K562 (cell line): Measurements from ENCODE around the gene DVL2. TPM values are rescaled to one million over a fixed set of nuclear protein-coding genes. Genes with fewer than 3 reads are reported as not detected.

Experiments used
- BACH1 ChIP-seq: fragments of 200-800 bp; sonication (Bioruptor generic); IDR thresholded peaks from 2 replicates; pipeline ENCODE4 v1.6.1; 2016; ENCODE audit warnings: missing genetic modification characterization, missing compliant biosample characterization
- CBFA2T3 ChIP-seq: fragments of 450-650 bp; IDR thresholded peaks from 2 replicates; pipeline ENCODE4 v1.6.1; 2017
- CBX3 ChIP-seq, 2 experiments: IDR thresholded peaks; 1 replicate in 1 of 2; 2 replicates in 1 of 2; pipeline ENCODE4 v1.6.1; 2012; ENCODE audit warnings: inconsistent platforms in 2 of 2, low read length in 2 of 2, borderline replicate concordance in 1 of 2, control low read depth in 1 of 2
- GTF2E2 ChIP-seq: fragments of 200-800 bp; sonication (Bioruptor generic); IDR thresholded peaks from 2 replicates; pipeline ENCODE4 v1.6.1; 2016; ENCODE audit warnings: missing genetic modification characterization, missing compliant biosample characterization
- MEIS2 ChIP-seq: fragments of 450-650 bp; IDR thresholded peaks from 2 replicates; pipeline ENCODE4 v1.6.1; 2014; ENCODE audit warnings: mild to moderate bottlenecking; ENCODE audit not compliant: partially characterized antibody
- PHF8 ChIP-seq: fragments of 200-600 bp; sonication (generic); IDR thresholded peaks from 2 replicates; pipeline ENCODE4 v1.6.1; 2012; ENCODE audit warnings: mixed run types, mild to moderate bottlenecking, inconsistent platforms, low read length, moderate library complexity, borderline replicate concordance
- RB1 ChIP-seq: fragments of 450-650 bp; IDR thresholded peaks from 2 replicates; pipeline ENCODE4 v1.6.1; 2017; ENCODE audit warnings: low read depth, mild to moderate bottlenecking
- RBM15 ChIP-seq: fragments of 200-400 bp; formaldehyde crosslinking; IDR thresholded peaks from 2 replicates; pipeline ENCODE4 v1.6.1; 2018; ENCODE audit warnings: mild to moderate bottlenecking, low read length, moderate library complexity; ENCODE audit not compliant: insufficient read depth
- RNF2 ChIP-seq: sonication (generic); IDR thresholded peaks from 2 replicates; pipeline ENCODE4 v1.6.1; 2016
- ZBTB40 ChIP-seq, 2 experiments: fragments of 450-650 bp in 1 of 2; sonication (generic) in 1 of 2; formaldehyde crosslinking in 1 of 2; IDR thresholded peaks; 2 replicates each; pipeline versions ENCODE4 v1.7.1 to v1.9.0; 2016 to 2022; ENCODE audit warnings: inconsistent platforms in 1 of 2, mild to moderate bottlenecking in 1 of 2, missing genetic modification reagents in 1 of 2
- ZNF212 ChIP-seq: fragments of 450-650 bp; formaldehyde crosslinking; IDR thresholded peaks from 2 replicates; pipeline ENCODE4 v1.4.0; 2020; ENCODE audit warnings: mild to moderate bottlenecking
- polyA plus RNA-seq, 8 experiments: library from polyadenylated mRNA; depleted of rRNA in 4 of 8; stranded (reverse) in 5 of 8; unstranded in 3 of 8; fragments of >200 nt; fragmentation: Nextera tagmentation in 2 of 8; fragmentation: Illumina TruSeq in 1 of 8; extraction: Ambion mirVana in 2 of 8; extraction: Trizol in 1 of 8; gene quantifications; 2 replicates each; pipeline versions ENCODE4 v1.2.1 to v1.2.3, GENCODE V29; 2011 to 2014; ENCODE audit warnings: inconsistent platforms in 1 of 8, missing spikeins in 1 of 8
- total RNA-seq, 7 experiments: library from RNA; depleted of rRNA in 6 of 7; stranded (reverse); fragments of >200 nt in 6 of 7; fragmentation: Illumina TruSeq in 2 of 7; extraction: Trizol in 2 of 7; gene quantifications; 2 replicates each; pipeline versions ENCODE4 v1.2.1 to v1.2.3, GENCODE V29; 2011 to 2021; ENCODE audit warnings: low replicate concordance in 1 of 7
- TF ChIP-seq, protein P1 (sequence below), 3 experiments: IDR thresholded peaks in 2 of 3; conservative IDR thresholded peaks in 1 of 3; 2 replicates each; pipeline ENCODE4 v1.5.1; 2011 to 2012; ENCODE audit warnings: low read length in 3 of 3, mild to moderate bottlenecking in 3 of 3, control low read depth in 2 of 3, improper control_type of control experiment in 1 of 3, inconsistent platforms in 1 of 3, low read depth in 1 of 3, mixed read lengths in 1 of 3, moderate library complexity in 1 of 3; ENCODE audit not compliant: insufficient read depth in 2 of 3
- TF ChIP-seq, protein P2 (sequence below), 2 experiments: fragments of 450-650 bp; conservative IDR thresholded peaks; 2 replicates each; pipeline ENCODE4 v1.6.1; 2017; ENCODE audit warnings: mild to moderate bottlenecking in 2 of 2, moderate library complexity in 2 of 2

The DVL2 gene
- total and polyA plus RNA-seq, 9 of the 15 experiments (the other 6 are each of a cell fraction or from before 2014, with no cell fraction given), result 1.3 to 49.5 (median 24.3) TPM

DNA sequence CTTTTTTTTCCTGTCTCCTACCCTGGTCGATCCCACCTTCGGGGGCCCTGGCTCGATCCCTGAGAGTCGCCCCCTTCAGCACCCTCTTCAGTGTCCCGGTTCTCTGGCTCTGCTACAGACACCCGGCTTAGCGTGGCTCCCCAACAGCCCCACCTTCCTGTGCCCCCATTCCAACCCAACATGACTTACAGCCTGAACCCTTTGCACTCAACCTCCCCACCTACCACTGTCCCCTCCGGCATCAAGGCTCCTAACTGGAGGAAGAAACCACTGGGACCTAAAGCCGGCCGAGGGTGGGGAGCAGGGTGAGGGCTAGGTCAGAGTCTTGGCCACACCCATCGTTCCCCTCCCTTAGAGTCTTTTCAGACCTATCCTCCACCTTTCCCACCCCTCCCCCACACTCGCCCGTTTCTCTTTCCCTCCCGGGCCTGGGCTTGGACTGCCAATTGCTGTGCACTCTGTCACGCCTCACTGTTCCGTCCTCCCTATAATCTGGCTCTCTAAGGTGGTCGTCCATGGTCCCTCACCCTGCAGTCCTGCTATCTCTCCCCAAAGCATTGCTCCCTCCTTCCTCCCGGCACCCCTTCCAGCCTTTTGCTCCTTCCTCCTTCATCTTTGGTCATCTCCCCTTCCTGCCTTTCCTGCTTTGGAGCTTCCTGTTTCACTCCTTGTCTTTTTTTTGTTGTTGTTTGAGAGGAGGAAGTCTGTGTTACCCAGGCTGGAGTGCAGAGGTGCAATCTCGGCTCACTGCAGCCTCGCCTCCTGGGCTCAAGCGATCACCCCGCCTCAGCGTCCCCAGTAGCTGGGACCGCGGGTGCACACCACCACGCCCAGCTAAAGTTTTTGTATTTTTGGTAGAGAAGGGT, 28.9 kb upstream of the DVL2 start (continued):
- TF ChIP-seq ZBTB40 (IDR thresholded peaks at IDR 0.05) (peak; percentile 57), ZBTB40 (CRISPR knock-in tag; IDR thresholded peaks at IDR 0.05) (no peak), CBFA2T3 (peak; percentile 21; the same call in 1 of the 2 replicates), GTF2E2 (tag) (0 out of 2 replicates have a peak, but pooled peaks have one; percentile 20), ZNF212 (CRISPR knock-in tag) (no peak), RNF2 (peak; percentile 12; the same call in 1 of the 2 replicates), BACH1 (tag) (no peak), PHF8 (peak; percentile 49; the same call in 1 of the 2 replicates), RBM15 (no peak), RB1 (no peak), MEIS2 (no peak), CBX3 (IDR thresholded peaks at IDR 0.05; ENCODE audit: borderline replicate concordance in 1 of 2, low read length in 2 of 2) (no peak)
- TF ChIP-seq, protein P1, sequence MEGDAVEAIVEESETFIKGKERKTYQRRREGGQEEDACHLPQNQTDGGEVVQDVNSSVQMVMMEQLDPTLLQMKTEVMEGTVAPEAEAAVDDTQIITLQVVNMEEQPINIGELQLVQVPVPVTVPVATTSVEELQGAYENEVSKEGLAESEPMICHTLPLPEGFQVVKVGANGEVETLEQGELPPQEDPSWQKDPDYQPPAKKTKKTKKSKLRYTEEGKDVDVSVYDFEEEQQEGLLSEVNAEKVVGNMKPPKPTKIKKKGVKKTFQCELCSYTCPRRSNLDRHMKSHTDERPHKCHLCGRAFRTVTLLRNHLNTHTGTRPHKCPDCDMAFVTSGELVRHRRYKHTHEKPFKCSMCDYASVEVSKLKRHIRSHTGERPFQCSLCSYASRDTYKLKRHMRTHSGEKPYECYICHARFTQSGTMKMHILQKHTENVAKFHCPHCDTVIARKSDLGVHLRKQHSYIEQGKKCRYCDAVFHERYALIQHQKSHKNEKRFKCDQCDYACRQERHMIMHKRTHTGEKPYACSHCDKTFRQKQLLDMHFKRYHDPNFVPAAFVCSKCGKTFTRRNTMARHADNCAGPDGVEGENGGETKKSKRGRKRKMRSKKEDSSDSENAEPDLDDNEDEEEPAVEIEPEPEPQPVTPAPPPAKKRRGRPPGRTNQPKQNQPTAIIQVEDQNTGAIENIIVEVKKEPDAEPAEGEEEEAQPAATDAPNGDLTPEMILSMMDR (IDR thresholded peaks at IDR 0.05 in 2 of 3, conservative IDR thresholded peaks at IDR 0.05 in 1 of 3; ENCODE audit: insufficient read depth in 2 of 3, low read depth in 1 of 3, low read length in 3 of 3), result no peak
- TF ChIP-seq, protein P2, sequence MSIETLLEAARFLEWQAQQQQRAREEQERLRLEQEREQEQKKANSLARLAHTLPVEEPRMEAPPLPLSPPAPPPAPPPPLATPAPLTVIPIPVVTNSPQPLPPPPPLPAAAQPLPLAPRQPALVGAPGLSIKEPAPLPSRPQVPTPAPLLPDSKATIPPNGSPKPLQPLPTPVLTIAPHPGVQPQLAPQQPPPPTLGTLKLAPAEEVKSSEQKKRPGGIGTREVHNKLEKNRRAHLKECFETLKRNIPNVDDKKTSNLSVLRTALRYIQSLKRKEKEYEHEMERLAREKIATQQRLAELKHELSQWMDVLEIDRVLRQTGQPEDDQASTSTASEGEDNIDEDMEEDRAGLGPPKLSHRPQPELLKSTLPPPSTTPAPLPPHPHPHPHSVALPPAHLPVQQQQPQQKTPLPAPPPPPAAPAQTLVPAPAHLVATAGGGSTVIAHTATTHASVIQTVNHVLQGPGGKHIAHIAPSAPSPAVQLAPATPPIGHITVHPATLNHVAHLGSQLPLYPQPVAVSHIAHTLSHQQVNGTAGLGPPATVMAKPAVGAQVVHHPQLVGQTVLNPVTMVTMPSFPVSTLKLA (conservative IDR thresholded peaks at IDR 0.05), result 0 out of 4 replicates have a peak, but pooled peaks of 1 of the 2 experiments have one; percentile 19
